Medulla oblongata (tissue), 1 donor: ENCODE results near the gene GRIN2C.
"Not testable (repeated sequence)": the region's sequence is repeated elsewhere in the genome, so short reads cannot be mapped to it uniquely, and the experiment has no call there.

Source experiments
- DNase-seq: peaks from one replicate; pipeline ENCODE4 v3.0.0-alpha.2; 2015; ENCODE audit errors: extremely low spot score

GRIN2C gene

DNA sequence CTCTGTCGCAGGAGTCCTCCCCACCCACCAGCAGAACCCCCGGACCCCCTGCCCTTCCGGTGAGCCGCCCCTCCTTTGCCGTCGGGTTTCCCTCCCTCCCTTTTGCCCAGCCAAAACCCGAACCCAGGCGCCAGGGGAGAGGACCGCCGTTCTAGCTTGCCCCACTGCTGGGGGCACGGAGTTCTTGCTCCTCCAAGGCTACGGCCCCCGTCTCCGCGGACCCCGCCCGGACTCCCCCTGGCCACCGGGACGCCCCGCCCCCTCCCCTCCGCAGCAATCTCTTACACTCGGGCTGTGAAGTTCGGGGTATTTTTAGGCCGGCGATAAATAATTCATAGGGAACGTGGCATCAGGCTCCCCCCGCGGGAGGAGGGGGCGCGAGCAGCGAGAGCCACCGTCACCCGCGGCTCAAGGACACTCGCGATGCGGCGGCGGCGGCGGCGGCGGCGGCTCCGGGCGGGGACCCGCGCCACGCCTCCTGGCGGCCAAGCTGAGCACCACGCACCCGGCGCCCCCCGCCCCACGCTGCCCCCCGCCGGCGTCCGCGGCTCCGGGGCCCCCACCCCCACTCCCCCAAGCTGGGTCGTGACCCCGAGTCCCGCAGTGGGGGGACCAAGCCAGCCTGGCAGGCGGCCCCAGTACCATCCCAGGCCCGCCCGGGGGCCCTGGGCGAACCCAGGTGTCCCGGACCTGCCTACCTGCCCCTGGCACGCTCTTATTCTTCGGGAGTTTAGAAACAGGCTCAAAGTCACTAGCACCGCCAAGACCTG is at the start of gene GRIN2C:
GRIN2C (minus strand) TSS at position 427 of the 770 bp plus-strand sequence. CDS start 4,793 bp downstream, outside the sequence.
- DNase-seq: no peak

DNA sequence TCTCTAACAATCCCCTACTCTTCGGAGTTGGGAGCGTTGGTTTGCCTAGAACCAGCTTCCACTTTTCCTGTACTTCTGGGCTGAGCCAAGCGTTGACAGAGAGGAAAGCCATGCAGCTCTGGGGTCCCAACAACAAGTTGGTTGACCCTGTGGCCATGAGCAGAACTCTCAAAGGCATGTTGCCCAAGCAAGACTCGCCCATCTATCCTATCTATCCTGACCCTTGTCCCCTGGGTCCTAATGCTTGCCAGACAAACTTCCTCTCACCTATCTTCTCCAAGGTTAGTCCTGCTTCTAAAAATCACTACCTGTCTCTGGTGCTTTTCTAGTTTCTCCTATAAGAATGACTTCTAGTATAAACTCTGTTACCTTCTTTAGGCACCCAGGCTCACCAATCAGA is 49.4 kb upstream of the GRIN2C start:
- DNase-seq: not testable (repeated sequence)

DNA sequence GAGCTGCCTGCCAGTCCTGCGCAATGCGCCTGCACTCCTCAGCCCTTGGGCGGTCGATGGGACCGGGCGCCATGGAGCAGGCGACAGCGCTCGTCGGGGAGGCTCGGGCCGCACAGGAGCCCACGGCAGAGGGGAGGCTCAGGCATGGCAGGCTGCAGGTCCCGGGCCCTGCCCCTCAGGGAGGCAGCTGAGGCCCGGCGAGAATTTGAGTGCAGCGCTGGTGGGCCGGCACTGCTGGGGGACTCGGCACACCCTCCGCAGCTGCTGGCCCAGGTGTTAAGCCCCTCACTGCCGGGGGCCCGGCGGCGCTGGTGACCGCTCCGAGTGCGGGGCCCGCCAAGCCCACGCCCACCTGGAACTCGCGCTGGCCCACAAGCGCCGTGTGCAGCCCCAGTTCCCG is 47.3 kb upstream of the GRIN2C start:
- DNase-seq: no peak

DNA sequence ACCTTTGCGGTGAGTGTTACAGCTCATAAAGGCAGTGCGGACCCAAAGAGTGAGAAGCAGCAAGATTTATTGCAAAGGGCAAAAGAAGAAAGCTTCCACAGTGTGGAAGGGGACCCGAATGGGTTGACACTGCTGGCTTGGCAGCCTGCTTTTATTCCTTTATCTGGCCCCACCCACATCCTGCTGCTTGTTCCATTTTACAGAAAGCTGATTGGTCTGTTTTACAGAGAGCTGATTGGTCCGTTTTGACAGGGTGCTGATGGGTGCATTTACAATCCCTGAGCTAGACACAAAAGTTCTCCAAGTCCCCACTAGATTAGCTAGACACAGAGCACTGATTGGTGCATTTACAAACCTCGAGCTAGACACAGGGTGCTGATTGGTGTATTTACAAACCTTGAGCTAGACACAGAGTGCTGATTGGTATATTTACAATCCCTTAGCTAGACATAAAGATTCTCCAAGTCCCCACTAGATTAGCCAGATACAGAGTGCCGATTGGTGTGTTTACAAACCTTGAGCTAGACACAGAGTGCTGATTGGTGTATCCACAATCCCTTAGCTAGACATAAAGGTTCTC is 46.6 kb upstream of the GRIN2C start:
- DNase-seq: not testable (repeated sequence)

DNA sequence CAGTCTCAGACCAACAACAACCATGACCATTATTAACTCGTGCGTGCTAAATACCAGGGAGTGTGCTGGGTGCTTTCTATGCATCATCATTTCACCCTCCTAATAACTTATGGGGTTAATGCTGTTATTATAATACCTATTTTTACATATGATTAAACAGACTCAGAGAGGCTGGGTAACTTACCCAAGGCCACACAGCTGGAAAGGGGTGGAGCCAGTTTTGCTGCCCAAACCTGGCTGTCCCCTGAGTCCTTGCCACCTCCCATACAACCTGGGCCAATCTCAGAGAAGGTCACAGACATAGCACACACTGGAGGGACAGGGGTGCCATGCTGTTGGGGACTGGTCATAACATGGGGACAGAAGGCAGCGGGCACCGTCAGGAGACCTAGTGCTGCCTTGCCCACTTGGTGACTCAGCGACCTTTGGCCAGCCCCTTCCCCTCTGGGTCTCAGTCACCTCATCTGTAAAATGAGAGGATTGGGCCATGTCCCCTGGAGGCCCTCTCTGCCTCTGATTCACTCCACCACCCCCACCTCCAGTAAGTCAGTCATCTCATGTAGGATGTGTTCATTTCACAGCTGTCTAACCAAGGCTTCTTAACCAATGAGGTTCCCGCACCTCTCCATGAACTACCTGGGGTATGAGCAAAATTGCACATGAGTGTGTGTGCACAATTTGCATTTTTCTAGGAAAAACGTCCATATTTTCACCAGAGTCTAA is 45.2 kb upstream of the GRIN2C start:
- DNase-seq: no peak

DNA sequence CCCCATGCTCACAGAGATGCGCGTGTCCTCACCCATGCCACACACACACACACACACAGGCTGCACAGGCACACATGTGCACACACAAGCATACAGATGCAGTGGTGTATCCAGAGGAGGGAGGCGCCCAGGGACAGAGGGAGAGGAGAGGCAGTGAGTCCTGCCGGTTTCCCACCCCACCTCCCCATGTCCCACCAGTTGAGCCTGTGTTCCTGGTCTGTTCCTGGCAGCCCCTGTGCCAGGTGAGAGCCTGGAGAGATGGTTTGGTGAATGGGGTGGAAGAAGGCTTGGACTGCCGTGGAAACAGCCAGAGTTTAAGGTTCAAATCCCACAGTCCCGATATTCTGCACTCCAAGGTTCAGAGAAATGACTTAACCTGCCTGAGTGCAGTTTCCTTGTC is 44.0 kb upstream of the GRIN2C start:
- no peak for DNase-seq

DNA sequence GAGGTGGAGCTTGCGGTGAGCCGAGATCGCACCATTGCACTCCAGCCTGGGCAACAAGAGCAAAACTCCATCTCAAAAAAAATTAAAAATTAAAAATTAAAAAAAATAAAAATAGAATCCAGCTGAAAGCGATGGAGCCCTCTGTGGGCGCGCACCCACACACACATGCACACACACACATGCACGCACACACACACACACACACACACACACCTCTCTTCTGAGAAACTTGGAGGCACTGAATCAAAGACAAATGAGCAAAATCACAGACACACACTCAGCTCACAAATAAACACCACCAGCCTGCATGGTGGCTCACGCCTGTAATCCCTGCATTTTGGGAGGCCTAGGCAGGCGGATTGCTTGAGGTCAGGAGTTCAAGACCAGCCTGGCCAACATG is 43.3 kb upstream of the GRIN2C start:
- DNase-seq: no peak

DNA sequence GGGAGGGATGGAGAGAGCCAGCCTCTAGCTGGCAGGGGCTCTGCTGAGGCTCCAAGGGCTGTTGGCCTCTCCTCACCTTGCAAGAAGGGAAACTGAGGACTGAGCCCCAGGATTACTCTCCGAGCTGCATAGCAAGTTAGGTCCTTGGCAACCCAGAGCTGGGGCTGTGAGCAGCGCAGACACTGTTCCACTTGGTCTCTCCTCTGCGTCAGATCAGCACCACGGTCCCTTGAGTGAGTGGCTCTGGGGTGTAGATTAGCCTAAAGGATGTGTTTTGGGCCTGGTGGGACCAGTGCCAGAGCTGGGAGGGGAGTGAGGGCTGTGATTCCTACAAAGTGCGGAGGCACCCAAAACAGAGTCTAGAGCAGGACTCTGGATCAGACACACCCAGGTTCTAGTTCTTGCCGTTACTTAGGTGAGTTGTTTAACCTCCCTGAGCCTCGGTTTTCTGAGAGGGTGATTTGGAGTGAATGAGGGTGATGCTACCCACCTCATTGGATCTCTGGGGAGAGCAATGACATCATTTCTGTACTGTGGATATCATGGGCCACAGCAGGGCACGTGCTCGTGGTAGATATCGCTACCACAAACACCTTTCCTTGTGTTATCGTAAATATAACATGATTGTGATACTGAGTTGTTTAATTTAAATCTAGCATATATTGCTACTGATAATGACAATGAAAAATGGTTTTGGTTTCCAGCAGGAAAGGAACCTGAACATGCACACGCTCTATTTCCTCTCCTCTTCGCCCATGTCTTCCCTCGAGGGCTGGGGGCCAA is 41.9 kb upstream of the GRIN2C start:
- no peak for DNase-seq

DNA sequence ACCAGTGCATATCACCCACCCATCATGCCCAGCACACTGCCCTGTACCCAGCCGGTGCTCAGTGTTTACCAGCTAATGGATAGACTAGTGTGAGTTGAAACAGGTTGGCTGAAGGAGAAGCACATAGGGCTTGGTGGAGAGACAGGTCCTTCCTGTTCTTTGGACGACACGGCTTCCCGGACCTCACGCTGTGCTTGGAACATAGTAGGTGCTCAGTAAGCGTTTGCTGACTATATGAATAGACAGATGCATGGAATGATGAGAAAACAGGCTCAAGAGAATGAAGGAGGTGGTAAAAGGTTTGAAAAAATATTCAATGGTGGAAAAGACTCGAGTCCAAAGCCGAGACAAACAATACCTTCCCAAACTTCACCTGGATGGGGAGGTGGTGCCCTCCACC is 40.5 kb upstream of the GRIN2C start:
- no peak for DNase-seq

DNA sequence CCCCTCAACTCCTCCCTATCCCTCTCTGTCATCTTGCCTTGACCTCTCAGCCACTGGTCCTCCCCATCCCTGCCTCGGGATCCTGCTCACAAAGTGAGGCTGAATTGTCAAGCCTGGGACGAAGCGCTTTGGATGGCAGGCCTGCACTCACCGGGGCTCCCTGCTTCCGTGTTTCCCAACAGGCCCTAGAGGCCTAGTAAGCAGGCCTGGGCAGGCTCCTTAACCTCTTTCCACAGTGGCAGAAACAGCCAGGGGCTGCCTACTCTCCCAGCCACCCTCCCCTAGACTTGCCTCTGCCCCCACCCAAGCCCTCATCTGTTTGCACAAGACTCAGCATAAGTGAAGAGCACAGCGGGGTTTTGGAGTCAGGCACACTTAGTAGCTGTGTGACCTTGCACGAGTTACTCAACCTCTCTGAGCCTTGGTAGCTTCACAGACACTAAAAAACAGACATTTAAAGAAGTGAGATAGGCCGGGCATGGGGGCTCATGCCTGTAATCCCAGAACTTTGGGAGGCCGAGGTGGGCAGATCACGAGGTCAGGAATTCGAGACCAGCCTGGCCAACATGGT is 38.8 kb upstream of the GRIN2C start:
- no peak for DNase-seq

DNA sequence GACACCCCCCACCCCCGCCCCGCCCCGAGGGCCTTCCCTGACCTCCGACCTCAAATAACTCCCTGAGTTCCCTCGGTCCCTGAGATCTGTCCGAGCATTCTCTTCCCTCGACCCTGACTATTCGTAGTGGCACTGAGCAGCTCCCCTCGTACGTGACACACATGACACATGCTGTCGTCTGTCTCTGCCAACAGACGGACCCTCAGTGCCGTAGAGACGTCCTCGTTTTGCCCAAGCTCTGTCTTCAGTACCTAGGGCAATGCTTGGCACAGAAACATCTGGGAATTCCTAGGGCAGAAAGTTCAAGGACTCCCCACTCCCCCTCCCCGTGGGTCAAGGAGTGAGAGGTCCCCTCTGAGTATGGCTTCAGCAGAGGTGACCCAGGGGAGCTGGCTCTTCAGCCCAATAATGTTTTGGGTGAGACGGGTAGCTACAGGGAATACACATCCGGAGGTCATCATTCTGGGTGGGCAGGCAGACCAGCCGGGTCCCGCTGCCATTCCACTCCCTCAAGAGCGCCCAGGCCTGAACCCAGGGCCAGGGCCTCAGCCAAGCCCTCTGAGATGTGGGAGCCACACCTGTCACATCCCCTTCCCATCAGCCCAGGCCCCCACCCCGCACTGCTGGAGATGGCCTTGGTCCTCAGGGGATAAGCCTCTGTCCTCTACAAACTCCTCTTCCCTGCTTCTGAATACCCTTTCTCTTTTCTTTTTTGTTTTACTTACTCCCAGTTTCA is 34.4 kb upstream of the GRIN2C start:
- DNase-seq: no peak

DNA sequence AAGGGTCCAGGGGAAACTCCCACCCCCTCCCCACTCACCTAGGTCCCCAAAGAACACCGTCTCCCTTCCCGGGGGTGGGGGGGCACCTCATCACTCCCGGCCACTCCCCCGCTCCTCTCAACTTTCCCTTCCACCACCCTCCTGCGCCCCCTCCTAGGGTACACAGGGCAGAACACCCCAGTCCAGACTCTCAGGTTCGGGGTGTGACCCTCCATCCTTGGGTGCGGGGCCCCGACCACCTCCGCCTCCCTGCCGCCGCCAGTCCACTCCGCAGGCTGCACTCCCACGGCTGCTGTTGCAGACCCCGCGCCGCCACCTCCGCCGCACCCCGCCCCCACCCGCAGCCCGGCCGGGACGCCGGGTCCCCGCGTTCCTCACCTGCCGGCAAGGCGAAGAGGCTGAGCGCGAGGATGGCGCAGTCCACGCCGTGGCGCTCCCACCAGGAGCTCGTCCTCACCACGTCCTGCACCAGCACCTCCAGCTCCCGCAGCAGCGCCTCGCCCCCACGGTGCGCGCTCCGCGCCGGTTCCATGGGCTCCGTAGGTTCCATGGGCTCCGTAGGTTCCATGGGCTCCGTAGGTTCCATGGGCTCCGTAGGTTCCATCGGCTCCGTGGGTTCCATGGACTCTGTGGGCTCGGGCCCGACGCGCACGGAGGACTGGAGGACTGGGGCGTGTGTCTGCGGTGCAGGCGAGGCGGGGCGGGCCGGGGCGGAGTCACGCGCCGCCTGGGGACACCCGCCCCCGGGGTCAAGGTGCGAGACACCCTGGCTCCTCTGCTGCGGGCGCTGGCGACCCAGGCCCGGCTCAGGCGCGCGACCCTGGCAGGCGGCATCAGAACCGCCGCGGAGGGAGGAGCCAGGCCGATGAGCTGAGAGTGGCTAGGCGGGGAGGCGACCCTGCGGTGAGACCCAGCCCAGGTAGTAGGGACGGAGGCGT is 33.6 kb upstream of the GRIN2C start, which contains the start of gene FADS6:
FADS6 (minus strand) TSS at position 660 of the 938 bp plus-strand sequence; CDS start at position 622, 38 bp downstream.
- no peak for DNase-seq

DNA sequence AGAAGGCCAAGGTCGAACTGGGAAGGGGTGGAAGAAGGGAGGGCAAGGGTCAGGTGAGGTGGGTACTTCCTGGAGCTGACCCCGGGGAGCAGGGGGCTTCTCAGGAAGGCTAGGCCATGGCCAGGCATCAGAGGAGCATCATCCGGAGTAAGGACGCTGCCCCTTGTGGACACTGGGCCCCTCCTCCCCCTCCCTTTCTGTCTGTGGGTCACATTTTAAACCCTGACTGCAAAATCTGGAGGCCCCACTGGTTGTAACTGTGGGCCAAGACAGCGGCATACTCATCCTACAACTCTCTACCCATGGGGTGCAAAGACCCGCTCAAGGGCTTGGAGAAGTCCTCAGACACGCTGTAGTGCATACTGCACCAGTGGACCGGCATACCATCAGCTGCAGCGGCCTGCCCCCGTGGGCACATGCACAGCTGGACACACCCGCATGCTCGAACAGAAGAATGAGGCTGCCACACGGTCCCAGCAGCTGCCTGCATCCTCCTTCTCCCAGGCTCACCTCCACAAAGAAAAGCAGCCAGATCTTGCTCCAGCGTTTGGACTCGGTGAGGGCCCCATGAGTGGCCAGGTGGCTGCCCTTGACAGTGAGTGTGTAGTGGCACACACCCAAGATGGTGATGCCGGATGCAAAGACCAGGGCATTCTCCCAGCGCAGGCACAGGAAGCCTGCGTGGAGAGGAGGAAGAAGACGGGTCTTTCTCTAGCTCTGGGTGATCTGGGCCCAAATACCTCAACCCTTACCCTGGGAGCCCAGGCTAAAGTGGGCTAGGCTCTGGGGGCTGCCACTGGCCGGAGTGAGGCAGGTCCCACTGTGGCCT is 32.5 kb upstream of the GRIN2C start:
- DNase-seq: no peak

DNA sequence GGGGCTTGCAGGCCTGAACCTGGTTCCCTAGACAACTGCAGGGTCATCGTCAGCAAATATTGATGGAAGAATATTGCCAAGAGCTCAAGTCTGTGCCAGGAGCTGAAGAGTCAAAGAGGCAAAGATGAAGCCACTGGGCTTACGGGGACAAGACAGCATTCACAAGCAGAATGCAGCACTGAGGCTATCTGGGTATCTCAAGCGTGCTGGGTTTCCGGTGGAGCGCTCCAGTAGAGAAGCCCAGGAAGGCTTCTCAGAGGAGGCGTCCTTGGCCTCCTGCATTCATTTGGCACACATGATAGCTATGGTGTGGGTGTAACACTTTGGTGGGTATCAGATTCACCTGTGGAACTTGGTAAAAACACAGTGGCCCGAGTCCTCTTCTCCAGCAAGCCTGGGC is 30.9 kb upstream of the GRIN2C start:
- no peak for DNase-seq

DNA sequence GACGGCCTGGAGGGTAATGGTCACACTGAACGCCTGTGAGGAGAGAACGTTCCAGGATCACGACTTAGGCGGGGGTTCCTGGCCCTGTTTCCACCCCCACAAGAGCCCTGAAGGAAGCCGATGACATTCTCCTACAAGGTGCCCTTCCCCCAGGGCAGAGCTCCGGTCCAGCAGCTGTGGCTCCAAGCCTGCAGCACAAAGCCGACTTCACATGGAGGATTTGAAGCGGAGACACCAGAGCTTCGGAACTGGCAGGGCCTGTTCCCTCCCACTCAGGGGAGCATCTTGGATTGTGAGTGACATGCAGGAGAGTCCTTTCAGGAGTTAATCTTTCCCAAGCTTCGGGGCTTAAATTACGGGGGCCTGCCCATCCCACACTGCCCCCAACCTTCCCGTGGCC is 28.8 kb upstream of the GRIN2C start:
- no peak for DNase-seq

DNA sequence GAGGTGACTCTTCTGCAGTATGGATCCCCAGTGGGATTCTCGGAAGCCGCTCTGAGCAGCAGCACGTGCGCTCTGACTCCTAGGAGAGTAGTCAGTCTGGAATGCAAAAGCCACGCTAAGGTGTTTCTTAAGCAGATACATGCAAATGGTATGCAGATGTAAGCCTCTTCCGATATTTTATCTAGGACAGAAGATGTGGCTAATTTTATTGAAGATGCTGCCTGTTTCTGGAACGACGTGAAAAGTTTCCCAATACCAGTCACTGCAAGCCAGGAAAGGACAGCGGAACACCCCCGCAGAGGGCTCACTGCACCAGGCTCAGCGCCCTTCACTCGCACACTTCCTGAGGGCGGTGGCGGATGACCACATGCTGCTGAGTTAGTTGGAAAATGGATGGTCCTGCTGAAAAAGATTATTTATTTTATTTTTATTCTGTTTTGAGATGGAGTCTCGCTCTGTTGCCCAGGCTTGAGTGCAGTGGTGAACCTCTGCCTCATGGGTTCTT is 23.6 kb upstream of the GRIN2C start:
- no peak for DNase-seq

DNA sequence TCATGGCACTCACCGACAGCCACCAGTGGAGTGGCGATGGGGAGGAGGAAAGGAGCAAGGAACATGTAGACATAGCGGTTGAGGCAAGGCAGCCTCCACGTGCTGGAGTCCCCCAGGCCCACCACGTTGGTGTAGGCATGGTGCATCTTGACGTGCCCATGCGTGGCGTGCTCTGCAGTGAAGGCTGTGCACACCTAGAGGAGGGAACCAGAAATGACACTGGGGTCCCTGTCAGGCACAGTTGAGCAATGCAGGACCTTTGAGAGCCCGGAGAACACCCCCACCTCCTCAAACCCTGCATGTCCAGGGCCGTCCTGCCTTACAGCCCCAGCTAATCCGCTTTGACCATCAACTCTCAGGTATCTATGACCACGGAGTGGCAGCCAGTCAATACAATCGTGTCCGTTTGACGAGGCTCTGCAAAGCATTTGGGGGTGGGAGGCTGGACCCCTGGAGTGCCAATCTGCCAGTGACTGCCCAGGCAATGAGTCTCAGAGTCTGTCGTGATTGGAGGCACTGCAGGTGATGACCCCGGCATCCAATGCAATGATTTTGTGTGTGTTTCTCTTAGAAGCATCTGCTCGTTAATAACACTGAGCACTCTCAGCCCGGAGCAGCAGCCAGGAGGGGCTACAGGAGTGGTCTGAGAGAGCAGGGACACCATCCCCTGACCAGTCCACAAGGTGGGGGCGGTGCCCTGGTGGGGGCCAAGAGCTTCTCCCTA is 23.0 kb upstream of the GRIN2C start:
- DNase-seq: no peak

DNA sequence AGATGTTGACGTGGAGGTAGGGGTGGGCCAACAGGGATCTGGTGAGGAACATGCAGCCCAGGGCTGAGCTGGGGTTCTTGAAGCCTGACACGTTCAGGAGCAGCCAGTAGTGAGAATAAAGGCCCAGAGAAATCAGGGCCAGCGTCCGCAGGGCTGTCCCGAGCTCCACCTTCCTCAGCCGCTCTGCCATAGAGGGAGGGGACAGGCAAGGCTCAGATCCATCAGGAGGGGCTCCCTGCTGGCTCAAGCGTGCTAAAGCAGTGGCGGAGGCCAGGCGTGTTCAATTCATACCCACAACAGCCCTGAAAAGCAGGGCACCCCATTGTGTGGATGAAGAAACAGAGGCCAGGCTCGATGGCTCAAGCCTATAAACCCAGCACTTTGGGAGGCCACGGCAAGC is 21.4 kb upstream of the GRIN2C start:
- DNase-seq: no peak
